BJ (cell line): ENCODE data around the gene RARRES2. TPM values are rescaled to one million over a fixed set of nuclear protein-coding genes. Genes with fewer than 3 reads are reported as not detected.

ENCODE experiments used
- CTCF ChIA-PET: fragments of 350-600 bp; formaldehyde crosslinking; extraction: SDS; loops from one replicate; lab custom pipeline; 2021; ENCODE audit warnings: antibody characterized with exemption, inconsistent platforms; lab: Yijun Ruan, JAX
- POLR2A ChIA-PET: fragments of 300-600 bp; sonication (Branson Sonifier 250); formaldehyde crosslinking; extraction: SDS; loops from one replicate; lab custom pipeline; 2021; ENCODE audit warnings: antibody characterized with exemption; lab: Charles Lee
- DNase-seq: peaks from one replicate; pipeline ENCODE4 v3.0.0-alpha.2; 2011; ENCODE audit warnings: low read depth
- H3K27me3 ChIP-seq: 2 replicates; pipeline ENCODE4 v1.6.0; 2011; ENCODE audit warnings: low read length; ENCODE audit not compliant: control insufficient read depth, insufficient read depth
- H3K36me3 ChIP-seq: 2 replicates; pipeline ENCODE4 v1.5.1; 2011; ENCODE audit warnings: low read length; ENCODE audit not compliant: control insufficient read depth, insufficient read depth
- H3K4me3 ChIP-seq: 2 replicates; pipeline ENCODE4 v1.5.1; 2011; ENCODE audit warnings: low read depth, mild to moderate bottlenecking, control low read depth, low read length
- CTCF ChIP-seq: IDR thresholded peaks from 2 replicates; pipeline ENCODE4 v1.5.1; 2011; ENCODE audit warnings: low read depth, mild to moderate bottlenecking, control low read depth, inconsistent platforms, low read length, moderate library complexity; ENCODE audit not compliant: insufficient read depth
- polyA minus RNA-seq: library from RNA; depleted of rRNA, polyadenylated mRNA; stranded (reverse); fragments of >200 nt; gene quantifications from 2 replicates; pipeline ENCODE4 v1.2.3, GENCODE V29; 2011; rRNA and poly(A)+ RNA removed
- polyA plus RNA-seq: library from polyadenylated mRNA; depleted of rRNA; stranded (reverse); fragments of >200 nt; gene quantifications from 2 replicates; pipeline ENCODE4 v1.2.3, GENCODE V29; 2011; rRNA removed

RARRES2 gene
- polyA plus RNA-seq (6.3 and 7.2 TPM in 2 replicates), polyA minus RNA-seq (1.00 TPM in 1 of 2 replicates, not detected in the other)

DNA sequence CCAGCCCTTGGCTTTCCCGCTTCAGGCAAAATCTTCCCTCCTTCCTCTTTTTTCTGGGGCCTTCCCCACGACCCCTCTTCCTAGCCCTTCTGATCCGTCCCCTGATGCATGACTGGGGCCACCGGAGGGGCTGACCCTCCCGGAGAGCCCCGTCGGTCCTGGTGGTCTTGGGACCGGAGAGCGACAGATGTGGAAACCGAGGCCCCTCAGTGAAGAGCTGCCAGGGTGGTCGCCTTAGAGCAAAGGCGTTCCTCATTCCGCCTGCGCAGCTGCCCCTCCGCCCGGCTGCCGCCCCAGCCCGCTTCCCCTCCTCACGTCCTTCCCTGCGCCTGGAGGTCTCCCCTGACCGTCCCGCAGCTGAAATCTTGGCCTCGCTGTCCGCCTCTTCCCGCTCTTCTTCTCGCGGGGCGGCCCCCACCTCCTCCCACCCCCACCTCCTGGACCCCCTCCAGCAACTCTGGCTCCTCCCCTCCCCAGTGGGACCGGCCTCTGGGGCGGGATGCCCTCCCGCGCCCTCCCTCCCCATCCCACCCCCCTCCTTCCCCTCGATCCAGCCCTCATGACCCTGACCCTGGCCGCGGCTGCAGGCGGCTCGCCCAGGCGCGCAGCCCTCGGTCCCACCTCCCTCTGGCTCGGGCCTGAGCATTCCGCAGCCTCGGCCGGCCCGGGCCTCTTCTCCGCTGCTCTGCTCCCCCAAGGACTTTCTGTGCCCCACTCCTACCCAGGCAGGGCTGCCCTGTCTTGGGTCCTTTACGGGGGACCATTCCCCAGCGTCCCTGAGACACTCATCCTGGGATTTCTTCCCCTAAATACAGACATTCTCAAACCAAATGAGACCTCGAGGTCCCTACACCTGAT, at the start of gene RARRES2:
Gene RARRES2 (minus strand): TSS at position 367 of the 858 bp plus-strand sequence. CDS start 1,020 bp downstream, outside the sequence.
- Histone ChIP-seq H3K36me3 (no peaks in the 10 kb centered on the region), H3K27me3 (peaks cover 20% of the 10 kb centered on the region), H3K4me3 (peak within 1 kb of the TSS; percentile 17; the same call in 1 of the 2 replicates)
- ChIA-PET CTCF (interaction anchor here (1.9 kb wide), 1 partner anchor 80 kb away, joined by 5 read pairs; no protein-coding TSS in a partner anchor), POLR2A (no interaction called here)
- DNase-seq, result no peak
- no peak for TF ChIP-seq CTCF

DNA sequence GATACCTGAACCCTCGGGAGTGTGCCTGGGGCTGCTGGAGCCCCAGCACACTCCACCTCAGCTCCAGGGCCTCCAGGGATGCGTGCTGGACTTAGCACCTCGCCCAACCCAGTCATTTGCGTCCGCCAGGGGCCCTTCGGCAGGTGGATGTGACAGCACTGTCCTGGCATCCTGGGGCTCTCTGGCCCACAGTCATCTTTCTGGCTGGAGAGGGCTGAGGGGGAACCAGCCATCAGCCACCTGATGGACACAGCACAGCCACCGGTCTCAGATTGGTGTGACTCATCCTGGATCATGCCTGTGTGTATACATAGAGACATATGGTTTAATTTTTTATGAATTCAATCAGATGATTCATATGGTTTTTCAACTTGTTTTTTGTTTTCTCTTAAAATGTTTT, 48.8 kb upstream of the RARRES2 start:
- no peak for DNase-seq

GRCh38 chr7:150389532-150389816, 48.0 kb upstream of the RARRES2 start:
- TF ChIP-seq CTCF, result no peak
- POLR2A ChIA-PET, result interaction anchor here (0.7 kb wide), 1 partner anchor 827 kb away, joined by 12 read pairs; no protein-coding TSS in a partner anchor
- CTCF ChIA-PET, result interaction anchor here (0.9 to 1.9 kb wide), 6 partner anchors 9 to 104 kb away, joined by 3 to 9 read pairs (median 4); no protein-coding TSS in a partner anchor
- Histone ChIP-seq H3K36me3 (no peaks in the 10 kb centered on the region; the same call in 1 of the 2 replicates), H3K4me3 (no peak overlapping the region), H3K27me3 (no peaks in the 10 kb centered on the region)
- no peak for DNase-seq

More for the DNA sequence above, 48.8 kb upstream of the RARRES2 start:
- POLR2A ChIA-PET, result no interaction called here
- CTCF ChIA-PET, result no interaction called here
- no peak for TF ChIP-seq CTCF
- H3K27me3 ChIP-seq, result no peaks in the 10 kb centered on the region
- H3K4me3 ChIP-seq, result no peak overlapping the region
- no peaks in the 10 kb centered on the region for H3K36me3 ChIP-seq

- peak; percentile 75 for TF ChIP-seq CTCF
- Histone ChIP-seq H3K36me3 (no peaks in the 10 kb centered on the region; the same call in 1 of the 2 replicates), H3K4me3 (no peak overlapping the region), H3K27me3 (no peaks in the 10 kb centered on the region)
- CTCF ChIA-PET, result interaction anchor here (0.9 to 1.9 kb wide), 8 partner anchors 9 to 1079 kb away, joined by 3 to 9 read pairs (median 4); no protein-coding TSS in a partner anchor
- POLR2A ChIA-PET, result interaction anchor here (0.7 kb wide), 1 partner anchor 826 kb away, joined by 12 read pairs; no protein-coding TSS in a partner anchor
- DNase-seq, result no peak
These were observed 47.5 kb upstream of the RARRES2 start for GRCh38 chr7:150388709-150389531.
